Hematopoietic multipotent progenitor cell (in vitro differentiated cells): ENCODE measurements around the gene SAE1. TPM values are rescaled to one million over a fixed set of nuclear protein-coding genes. Genes with fewer than 3 reads are reported as not detected.

Experiments used
- DNase-seq, 3 donors: peaks; one replicate each; pipeline ENCODE4 v3.0.0-alpha.2; 2011 to 2015; ENCODE audit warnings: low read depth in 2 of 3, low spot score in 2 of 3
- total RNA-seq: library from RNA; depleted of rRNA; stranded (reverse); fragments of >200 nt; gene quantifications from one replicate; pipeline ENCODE4 v1.2.3, GENCODE V29; 2012

The SAE1 gene
- total RNA-seq, 1 donor = 35.0 TPM

DNA sequence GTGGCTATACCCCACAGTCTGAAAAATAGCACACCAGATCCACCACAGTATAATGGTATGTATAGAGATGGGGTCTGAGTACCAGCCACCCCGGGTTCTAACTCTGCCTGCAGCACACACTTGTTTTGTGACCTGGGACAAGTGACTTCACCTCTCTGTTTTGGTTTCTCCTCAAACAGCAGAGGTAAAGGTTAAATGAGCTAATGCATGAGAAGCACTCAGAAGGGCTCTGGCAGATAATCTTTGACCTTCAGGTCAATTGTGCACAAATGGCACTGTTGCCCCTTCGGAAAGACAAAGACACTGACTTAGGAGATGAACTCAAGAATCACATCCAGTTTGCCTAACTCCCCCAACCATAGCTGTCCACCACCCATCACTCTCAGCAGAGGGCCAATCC is 24.8 kb upstream of the SAE1 start:
- no peak for DNase-seq

DNA sequence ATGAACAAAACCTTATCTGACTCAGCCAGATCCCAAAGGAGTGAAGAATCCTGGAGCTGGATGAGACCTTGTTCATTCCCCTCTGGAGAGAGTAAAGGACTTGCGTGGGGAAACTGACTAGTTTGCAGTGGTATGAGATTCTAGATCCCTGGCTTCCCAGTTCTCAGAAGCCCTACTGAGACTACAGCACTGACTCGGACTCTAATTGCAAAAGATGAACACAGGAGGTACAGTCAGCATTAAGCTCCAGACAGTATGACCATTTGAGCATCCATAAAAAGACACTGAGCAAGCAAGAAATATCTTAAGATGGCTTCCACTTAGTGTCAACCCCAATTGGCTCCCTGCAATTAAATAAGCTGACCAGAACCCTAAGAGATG is 23.8 kb upstream of the SAE1 start:
- DNase-seq = no peak

DNA sequence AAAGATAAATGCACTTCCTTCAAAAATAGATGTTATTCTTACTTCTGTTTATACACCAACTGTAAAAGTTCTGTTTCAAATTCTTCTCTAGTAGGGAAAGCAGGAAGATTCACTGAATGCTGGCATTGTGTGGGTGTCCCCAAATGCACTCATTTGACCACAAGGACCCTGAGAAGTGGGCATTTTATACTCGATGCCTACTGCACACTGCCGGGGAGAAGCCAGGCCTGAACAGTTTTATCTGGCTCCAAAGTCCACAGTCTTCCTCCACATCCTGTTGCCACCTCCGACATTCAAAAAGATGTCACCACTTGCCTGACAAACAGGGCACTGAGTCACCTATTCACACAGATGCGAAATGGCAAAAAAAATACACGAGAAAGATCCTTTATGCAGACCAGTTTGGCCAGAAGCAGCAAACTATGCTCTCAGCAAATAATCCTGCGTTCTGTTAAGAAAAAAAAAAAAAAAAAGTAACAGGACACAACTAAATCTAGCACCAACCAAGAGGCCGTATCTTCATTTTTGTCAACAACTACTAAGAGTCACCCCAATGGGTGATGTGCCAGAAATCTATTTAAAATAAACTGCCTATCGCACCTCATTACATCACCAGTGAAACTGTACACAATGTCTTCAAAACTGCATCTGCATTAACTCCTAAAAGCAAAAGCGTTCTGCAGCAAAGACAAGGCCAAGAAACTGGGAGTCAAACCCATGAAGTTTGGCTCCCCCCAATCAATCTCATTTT is 23.3 kb upstream of the SAE1 start:
- peak in 2 of 3 donors; percentile 61 to 70 for DNase-seq

DNA sequence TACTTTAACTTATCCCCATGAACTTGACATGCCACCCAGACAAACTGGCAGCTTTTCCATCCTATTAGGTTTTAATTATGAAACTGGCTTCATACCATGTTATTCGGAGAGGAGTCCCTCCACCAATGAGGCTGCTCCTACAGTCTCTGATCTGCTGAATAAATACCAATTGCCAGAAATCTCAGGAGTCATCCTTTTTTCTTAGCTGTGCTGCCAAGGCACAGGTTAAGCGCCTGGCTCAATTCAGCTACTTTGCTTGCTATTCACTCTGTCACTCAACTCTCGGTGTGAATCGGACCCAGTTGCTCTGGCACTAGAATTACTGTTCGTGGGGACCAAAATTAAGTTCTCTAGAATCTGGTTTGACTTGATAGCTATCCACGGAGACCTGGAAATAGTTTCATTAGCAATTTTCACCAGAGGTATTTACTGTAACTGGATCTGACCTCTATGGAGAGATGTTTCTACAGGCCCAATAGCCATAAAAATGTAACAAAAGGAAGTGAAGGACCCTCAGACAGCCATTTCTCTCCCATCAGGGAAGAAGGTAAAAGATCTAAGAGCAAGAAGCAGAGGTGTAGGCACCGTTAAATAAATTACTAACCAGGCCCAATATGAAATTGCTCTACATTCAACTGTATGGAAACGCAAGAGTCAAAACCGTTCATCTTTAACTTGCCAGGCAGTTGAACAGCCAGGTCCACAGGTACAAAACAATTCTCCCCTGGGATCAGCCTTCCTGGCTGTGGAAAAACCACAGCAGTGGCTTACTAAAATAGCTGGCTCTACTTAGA is 22.5 kb upstream of the SAE1 start:
- no peak for DNase-seq

DNA sequence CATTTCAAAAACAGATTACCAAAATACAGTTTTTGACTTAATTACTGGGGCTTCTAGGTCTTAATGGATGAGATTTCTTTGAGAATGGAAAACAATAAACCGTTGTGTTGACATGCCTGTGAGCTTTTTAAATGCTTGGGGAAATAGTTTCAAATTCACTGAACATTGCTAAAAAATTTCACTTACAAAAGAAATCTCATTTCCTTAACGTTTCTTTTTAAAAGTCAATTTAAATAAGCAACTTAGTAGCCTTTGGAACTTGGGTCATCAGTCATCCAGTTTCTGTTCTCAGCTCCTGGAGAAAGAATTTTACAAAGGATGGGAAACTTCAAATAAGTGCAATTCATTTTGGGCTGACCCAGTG is 21.5 kb upstream of the SAE1 start:
- DNase-seq = no peak

DNA sequence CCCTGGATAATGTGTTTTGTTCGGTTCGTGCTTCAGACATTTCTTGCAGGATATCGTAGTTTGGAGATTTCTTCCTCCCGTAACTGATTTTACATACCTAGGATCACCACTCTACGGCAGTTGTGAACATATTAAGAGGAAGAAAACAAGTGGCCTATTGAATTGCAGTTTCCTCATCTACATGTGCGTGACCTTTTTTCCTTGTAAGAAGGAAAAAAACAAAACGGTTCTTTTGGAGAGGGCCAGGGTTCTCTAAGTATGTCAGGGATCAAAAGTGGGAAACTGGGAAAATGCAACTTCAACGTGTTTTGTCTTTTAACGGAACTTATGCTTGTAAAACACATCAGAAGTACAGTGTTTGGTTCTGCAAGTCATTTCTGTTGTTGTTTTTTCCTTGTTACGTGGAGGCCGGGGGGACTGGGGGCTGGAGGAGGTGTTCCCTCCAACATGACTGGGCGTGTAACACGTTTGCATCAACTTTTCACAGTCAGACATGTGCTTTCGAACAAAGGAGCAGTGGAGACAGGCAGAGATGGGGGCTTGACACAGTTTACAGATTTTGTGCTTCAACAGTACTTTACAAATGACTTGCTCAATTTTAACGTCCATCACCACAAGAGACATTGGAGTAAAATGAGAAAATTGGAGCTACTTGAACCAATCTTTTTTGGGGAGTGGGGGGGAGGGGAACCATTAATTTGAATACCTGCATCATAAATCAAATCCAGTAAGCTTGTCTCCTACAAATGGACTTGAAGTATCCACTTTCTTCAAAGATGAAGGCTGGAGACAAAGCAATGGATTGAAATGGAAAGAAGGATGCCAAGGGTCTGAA is 20.9 kb upstream of the SAE1 start:
- peak in 2 of 3 donors; percentile 68 to 87 for DNase-seq

DNA sequence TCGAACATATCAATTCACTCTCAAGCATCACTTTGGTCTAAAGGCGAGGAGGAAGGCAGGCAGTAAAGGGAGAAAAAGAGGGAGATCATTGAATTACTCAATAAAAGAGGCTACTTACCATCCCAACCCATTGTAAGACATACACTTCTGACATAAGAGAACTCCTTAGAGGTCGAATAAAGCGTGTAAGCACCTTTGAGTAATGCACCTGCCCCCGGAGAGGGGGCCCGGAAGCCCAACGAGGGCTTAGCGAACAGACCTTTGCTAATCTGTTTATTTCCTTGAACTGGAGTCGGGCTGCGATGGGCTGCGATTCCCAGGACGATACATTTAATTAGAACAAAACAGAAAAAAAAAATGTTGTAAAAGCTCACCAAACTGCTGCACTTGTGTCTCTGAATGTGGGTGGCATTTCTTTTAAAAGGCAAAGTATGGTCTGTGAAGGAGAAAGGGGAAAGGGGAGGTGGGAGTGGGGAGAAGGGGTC is 20.1 kb upstream of the SAE1 start:
- no peak for DNase-seq

DNA sequence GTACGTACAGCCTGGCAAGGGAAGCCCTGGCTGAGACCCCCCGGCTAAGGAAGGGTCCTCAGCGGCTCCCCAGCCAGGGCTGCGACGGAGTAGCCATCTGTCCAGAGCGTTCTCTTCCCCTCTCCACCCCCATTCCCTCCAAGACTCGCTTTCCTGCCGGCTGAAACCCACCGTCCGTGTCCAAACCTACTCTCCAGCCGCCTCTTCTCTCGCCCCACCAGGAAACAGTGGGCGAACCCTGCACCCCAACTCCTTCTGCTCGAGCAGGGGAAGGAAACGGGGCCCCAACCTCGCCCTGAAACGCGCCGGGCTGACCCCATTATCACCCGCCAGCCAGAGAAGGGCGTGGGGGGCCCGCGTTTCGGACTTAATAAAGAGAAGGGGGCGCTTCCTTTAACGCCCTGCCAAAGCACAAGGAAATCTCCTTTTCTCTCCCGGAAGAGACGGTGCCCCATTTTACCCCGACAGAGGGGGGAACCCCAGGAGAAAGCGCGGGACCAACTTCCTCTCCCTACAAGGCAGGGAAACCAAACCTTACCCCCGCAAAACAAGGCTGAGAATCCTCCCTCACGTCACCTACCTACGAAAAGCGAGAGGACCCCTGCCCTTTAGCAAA is 19.5 kb upstream of the SAE1 start:
- peak in 1 of 3 donors; percentile 41 for DNase-seq

DNA sequence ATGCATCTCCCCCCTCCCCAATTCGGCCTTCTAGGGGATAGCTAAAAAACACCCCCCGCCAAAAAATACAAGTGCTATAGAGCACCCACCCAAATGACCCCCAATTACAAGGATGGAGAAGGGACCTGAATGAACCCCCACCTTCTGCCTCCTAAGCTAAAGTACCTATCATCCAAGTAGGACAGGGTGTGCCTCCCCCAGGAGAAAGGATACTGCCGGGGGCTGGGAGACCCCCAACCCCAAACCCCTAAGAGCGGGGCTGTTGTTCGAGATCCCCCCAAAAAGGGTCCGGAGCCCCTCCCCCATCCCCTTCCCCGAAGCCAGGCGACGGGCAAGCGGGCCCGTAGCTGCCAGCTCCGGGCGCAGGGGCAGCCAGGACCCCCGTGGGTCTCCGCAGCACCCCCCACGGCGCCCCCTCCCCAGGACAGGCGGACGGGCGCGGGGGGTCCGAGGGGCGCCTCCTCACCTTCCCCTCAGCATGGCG is 18.9 kb upstream of the SAE1 start:
- no peak for DNase-seq

DNA sequence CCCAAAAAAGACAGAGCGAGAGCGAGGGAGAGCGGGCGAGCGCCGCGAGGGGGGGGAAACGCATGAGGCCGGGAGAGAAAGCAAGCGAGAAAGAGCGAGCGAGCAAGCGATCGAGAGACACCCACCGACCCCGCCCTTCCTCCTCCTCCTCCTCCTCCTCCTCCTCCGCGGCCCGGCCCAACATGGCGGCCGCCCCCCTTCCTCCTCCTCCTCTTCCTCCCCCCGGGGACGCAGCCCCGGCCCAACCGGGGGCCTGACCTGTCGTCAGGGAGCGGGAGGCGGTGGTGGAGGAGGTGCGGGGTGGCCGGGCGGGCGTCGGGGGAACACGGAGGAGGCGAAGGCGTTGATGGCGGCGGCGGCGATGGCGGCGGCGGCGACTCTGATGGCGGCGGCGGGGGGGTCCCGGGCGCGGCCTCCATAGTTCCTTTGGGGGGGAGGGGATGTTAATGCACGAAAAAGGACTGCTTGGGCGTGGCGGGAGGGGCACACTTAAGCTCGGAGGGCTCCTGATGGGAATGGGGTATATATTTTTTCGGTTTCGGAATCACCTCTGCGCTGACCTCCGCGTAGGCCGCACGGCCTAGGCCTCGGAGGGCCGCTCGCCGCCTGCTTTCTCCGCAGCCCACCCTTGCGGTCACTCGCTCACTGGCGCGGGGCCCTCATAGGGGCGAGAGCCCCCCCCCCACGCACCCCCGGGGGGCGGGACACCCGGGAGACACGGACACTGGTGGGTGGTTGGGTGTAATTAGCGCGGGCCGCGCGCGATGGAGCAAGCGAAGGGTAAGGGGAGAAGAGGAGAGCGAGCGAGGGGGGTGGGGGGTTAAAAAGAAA is 18.3 kb upstream of the SAE1 start:
- DNase-seq = peak; percentile 81 to 88 (median 88)

DNA sequence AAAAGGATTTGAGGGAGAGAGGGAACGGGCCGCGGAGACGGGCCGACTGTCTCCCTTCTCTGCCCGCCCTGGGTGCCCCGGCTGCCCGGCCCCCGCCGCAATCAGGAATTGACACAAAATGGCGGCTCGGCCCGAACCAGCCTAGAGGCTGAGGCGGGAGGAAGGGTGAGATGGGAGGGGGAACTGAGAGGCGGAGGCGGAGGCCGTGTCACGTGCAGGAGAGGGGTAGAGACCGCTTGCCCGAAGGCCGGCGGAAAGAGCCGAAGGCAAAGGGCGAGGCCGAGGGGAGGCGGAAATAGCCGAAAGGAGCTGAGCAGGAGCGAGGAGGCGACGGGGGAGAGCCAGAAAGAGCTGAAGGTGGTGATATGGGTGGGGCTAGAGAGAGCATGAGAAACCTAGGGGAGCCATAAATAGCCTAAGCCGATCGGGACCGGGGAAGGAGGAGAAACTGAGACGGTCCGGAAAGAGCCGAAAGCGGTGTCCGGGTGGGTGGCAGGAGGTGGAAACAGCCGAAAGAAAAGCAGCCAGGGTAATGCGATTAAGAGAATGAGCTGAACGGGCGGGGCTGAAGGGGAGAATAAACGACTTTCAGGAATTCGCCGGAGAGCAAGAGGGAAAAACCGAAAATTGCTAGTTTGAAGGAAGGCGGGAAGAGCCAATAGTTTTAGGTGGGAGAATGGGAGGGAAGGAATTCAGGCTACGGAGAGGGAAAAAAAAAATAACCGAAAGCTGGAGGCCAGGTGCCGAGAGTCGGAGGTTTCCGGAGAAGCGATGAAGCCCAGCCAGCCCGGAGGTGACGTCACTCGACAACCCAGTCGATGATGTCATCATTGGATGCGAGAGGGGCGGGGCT is 17.4 kb upstream of the SAE1 start, which contains the start of gene ZC3H4:
TSS of gene ZC3H4 (minus strand) at position 780 of the 853 bp plus-strand sequence. CDS start 1,192 bp downstream, outside the sequence.
- peak; percentile 92 to 100 (median 99) for DNase-seq

DNA sequence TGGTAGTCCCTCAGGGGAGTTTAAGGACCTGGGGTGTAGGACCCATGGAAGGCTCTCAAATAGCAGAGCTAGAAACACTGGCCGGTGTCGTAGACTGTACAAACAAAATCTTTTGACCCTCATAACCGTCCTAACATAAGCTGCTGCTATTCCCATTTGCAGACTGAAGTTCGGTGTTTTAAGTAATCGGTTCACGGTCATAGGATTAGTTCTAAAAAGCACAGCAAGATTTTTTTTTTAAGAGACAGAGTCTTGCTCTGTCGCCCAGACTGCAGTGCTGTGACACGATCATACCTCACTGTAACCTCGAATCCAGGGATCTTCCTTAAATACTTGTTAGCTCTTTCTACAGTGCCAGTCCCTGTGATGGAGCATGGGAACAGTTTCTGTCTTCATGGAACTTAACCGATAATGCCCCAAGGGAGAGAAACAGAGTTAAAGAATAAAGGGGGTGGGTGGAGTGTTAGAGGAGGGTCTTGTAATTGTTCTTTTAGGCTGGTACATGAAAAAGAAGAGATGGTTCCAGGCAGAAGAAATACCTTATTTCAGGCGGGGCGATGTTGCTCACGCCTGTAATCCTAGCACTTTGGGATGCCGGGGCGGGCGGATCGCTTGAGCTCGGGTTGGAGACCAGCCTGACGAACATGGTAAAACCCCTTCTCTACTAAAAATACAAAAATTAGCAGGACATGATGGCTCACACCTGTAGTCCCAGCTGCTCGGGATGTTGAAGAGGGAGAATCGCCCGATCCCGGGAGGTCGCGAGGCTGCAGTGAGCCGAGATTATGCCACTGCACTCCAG is 16.6 kb upstream of the SAE1 start:
- no peak for DNase-seq

DNA sequence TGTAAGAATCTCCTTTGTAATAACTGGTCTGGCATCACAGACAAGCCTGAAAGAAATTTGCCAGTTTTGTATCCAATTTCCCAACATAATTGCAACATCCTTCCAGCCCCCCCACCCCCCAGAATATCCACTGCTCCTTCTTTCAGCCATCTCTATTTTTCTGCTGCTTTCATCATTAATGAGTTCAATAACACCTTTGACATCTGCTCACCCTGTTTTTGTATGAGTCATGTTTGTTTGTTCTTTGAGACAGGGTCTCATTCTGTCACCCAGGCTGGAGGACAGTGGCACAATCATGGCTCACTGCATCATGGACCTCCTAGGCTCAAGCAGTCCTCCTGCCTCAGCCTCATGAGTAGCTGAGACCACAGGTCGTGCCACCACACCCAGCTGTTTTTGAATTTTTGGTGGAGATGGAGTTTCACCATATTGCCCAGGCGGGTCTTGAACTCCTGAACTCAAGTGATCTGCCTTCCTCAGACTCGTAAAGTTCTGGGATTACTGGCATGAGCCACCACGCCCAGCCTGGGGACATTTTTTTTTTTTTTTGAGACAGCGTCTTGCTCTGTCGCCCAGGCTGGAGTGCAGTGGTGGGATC is 10.1 kb upstream of the SAE1 start:
- no peak for DNase-seq

DNA sequence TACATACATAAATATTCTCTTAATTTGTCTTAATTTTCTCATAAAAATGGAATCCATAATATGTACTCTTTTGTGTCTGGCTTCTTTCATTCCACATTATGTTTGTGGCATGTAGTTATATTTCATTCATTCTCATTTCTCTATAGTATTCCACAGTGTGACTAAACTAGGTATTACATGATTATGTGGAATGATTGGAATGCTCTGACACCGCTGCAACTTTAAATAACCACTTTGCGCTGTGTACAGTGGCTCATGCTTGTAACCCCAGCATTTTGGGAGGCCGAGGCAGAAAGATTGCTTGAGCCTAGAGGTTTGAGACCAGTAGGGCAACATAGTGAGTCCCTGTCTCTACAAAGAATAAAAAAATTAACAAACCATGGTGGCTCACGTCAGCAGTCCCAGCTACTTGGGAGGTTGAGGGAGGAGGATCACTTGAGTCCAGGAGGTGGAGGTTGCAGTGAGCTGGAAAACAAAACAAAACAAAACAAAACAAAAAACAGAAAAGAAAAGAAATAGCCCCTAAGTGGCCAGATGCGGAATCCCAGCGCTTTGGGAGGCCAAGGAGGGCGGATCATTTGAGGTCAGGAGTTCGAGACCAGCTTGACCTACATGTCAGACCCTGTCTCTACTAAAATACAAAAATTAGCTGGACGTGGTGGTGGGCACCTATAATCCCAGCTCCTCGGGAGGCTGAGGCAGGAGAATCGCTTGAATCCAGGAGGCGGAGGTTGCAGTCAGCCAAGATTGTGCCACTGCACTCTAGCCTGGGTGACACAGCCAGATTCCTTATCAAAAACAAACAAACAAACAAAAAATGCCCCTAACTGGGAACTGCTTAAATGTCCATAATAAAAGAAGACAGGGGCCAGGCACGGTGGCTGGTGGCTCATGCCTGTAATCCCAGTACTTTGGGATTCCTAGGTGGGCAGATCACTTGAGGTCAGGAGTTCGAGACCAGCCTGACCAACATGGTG is 8.0 kb upstream of the SAE1 start:
- no peak for DNase-seq

DNA sequence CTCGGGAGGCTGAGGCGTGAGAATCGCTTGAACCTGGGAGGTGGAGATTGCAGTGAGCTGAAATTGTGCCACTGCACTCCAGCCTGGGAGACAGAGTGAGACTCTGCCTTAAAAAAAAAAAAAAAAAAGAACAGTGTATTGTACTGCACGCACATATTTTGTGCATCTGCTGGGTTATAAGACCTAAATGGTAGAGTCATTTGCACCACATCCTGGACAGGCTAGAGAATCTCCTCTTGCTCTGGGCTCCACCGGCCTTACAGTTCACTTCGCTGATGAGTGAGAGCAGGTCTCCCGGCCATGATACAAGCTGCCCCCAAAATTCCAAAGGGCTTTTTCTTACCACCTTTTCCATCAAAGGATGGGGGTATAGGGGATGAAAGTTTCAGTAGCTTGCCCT is 7.2 kb upstream of the SAE1 start:
- DNase-seq = no peak
